Measurements from ENCODE around the gene COP1.
"Not testable (repeated sequence)": the region's sequence is repeated elsewhere in the genome, so short reads cannot be mapped to it uniquely, and the experiment has no call there.

COP1 gene

GRCh38 chr1:176119549-176119948 lies 87.5 kb downstream of the COP1 start:
- no peak for DNase-seq

GRCh38 chr1:176118985-176119384 lies 88.1 kb downstream of the COP1 start:
- no peak for DNase-seq

- DNase-seq = no peak
Measured at GRCh38 chr1:176111835-176112234, 95.3 kb downstream of the COP1 start.

GRCh38 chr1:176110203-176110602 lies 96.9 kb downstream of the COP1 start:
- no peak for DNase-seq

GRCh38 chr1:176102768-176103350 lies 104.2 kb downstream of the COP1 start:
- no peak for DNase-seq

- DNase-seq = no peak
Measured at GRCh38 chr1:176101951-176102642, 105.0 kb downstream of the COP1 start.

GRCh38 chr1:176098560-176098959 lies 108.5 kb downstream of the COP1 start:
- DNase-seq = no peak

- DNase-seq = no peak
Measured at GRCh38 chr1:176096015-176096414, 111.1 kb downstream of the COP1 start.

GRCh38 chr1:176090766-176091165 lies 116.3 kb downstream of the COP1 start:
- DNase-seq = no peak

- not testable (repeated sequence) for DNase-seq
Measured at GRCh38 chr1:176087746-176088145, 119.3 kb downstream of the COP1 start.

GRCh38 chr1:176073524-176074157 lies 133.4 kb downstream of the COP1 start:
- DNase-seq = no peak

GRCh38 chr1:176068901-176069300 lies 138.2 kb downstream of the COP1 start:
- DNase-seq = no peak

- no peak for DNase-seq
Measured at GRCh38 chr1:176068256-176068655, 138.8 kb downstream of the COP1 start.

- DNase-seq = no peak
Measured at GRCh38 chr1:176066709-176067108, 140.4 kb downstream of the COP1 start.

GRCh38 chr1:176058686-176059085 lies 148.4 kb downstream of the COP1 start:
- no peak for DNase-seq

- no peak for DNase-seq
Measured at GRCh38 chr1:176056312-176056711, 150.8 kb downstream of the COP1 start.

- no peak for DNase-seq
Measured at GRCh38 chr1:176055398-176055797, 151.7 kb downstream of the COP1 start.

GRCh38 chr1:176051902-176052518 lies 155.1 kb downstream of the COP1 start:
- no peak for DNase-seq

- no peak for DNase-seq
Measured at GRCh38 chr1:176051402-176051801, 155.7 kb downstream of the COP1 start.

- DNase-seq = no peak
Measured at GRCh38 chr1:176049582-176049981, 157.5 kb downstream of the COP1 start.

GRCh38 chr1:176046926-176047325 lies 160.2 kb downstream of the COP1 start:
- DNase-seq = no peak

GRCh38 chr1:176043537-176043936 lies 163.5 kb downstream of the COP1 start:
- no peak for DNase-seq

- no peak for DNase-seq
Measured at GRCh38 chr1:176033881-176034280, 173.2 kb downstream of the COP1 start.

GRCh38 chr1:176033474-176033873 lies 173.6 kb downstream of the COP1 start:
- DNase-seq = no peak
